ENCODE data around the gene AS3MT. TPM values are rescaled to one million over a fixed set of nuclear protein-coding genes. Genes with fewer than 3 reads are reported as not detected.
A peak's percentile ranks its signal among the peaks of the same experiment; 100 is the strongest.
"Not testable (repeated sequence)": the region's sequence is repeated elsewhere in the genome, so short reads cannot be mapped to it uniquely, and the experiment has no call there.

The AS3MT gene
- total RNA-seq, 3 donors from 2014 or later = 3.7 to 5.6 (median 5.2) TPM

GRCh38 chr10:102845352-102845902 is 23.8 kb upstream of the AS3MT start:
- Histone ChIP-seq H3K27ac (no peak overlapping the region), H3K27me3 (no peaks in the 10 kb centered on the region), H3K36me3 (no peaks in the 10 kb centered on the region), H3K9me3 (no peaks in the 10 kb centered on the region), H3K4me3 (no peak overlapping the region), H3K4me1 (no peaks in the 10 kb centered on the region)
- intact Hi-C loops (cut with DNase I; ENCODE audit: low total_unique reads) = no loop called here
- no peak for DNase-seq (ENCODE audit: low spot score in 2 of 2)
- no peak for TF ChIP-seq CTCF (IDR thresholded peaks at IDR 0.05)
- no peak for TF ChIP-seq POLR2AphosphoS5 (IDR thresholded peaks at IDR 0.05)
- no peak for TF ChIP-seq POLR2A (IDR thresholded peaks at IDR 0.05)

- no peak overlapping the region for H3K27ac ChIP-seq
- H3K9me3 ChIP-seq = no peaks in the 10 kb centered on the region
- H3K4me1 ChIP-seq = no peaks in the 10 kb centered on the region
- H3K36me3 ChIP-seq = no peaks in the 10 kb centered on the region
- H3K4me3 ChIP-seq = no peak overlapping the region
- no peaks in the 10 kb centered on the region for H3K27me3 ChIP-seq
- TF ChIP-seq CTCF (IDR thresholded peaks at IDR 0.05) (no peak), POLR2AphosphoS5 (IDR thresholded peaks at IDR 0.05) (no peak), POLR2A (IDR thresholded peaks at IDR 0.05) (no peak)
- intact Hi-C loops (cut with DNase I; ENCODE audit: low total_unique reads) = no loop called here
- DNase-seq (ENCODE audit: low spot score in 2 of 2) = no peak
Measured at GRCh38 chr10:102850025-102850518, 19.2 kb upstream of the AS3MT start.

GRCh38 chr10:102853237-102853636 is 16.0 kb upstream of the AS3MT start:
- DNase-seq (ENCODE audit: low spot score in 2 of 2); intact Hi-C loops (cut with DNase I; ENCODE audit: low total_unique reads); H3K36me3 ChIP-seq; H3K4me1 ChIP-seq; H3K27me3 ChIP-seq; H3K9me3 ChIP-seq; H3K4me3 ChIP-seq; H3K27ac ChIP-seq: not testable (repeated sequence)

DNA sequence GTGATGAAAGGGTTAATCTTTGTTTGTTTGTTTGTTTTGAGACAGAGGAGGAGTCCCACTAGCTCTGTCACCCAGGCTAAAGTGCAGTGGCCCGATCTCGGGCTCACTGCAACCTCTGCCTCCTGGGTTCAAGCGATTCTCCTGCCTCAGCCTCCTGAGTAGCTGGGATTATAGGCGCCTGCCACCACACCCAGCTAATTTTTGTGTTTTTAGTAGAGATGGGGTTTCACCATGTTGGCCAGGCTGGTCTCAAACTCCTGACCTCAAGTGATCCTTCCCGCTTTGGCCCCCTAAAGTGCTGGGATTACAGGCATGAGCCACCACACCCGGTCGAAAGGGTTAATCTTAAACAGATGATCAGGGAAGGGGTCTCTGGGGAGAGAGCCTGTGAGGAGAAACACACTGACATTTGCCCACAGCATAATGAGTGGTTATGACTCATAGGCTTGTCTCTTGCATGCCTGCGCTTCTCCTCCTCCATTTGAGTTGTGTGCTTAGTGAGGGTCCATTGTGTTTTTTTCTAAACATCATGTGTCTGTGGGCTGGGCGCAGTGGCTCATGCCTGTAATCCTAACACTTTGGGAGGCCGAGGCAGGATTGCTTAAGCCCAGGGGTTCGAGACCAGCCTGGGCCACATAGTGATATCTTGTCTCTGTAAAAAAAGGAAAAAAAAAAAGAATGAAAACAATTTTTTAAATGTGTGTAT is 13.4 kb upstream of the AS3MT start:
- H3K36me3 ChIP-seq; H3K4me1 ChIP-seq; H3K27me3 ChIP-seq; intact Hi-C loops (cut with DNase I; ENCODE audit: low total_unique reads); H3K9me3 ChIP-seq; DNase-seq (ENCODE audit: low spot score in 2 of 2): not testable (repeated sequence)
- Histone ChIP-seq H3K4me3 (peak overlapping the region in 1 of 3 donors; percentile 5), H3K27ac (peak overlapping the region; percentile 59 to 62)
- peak in 2 of 3 donors; percentile 24 to 36 for TF ChIP-seq POLR2AphosphoS5 (IDR thresholded peaks at IDR 0.05)

DNA sequence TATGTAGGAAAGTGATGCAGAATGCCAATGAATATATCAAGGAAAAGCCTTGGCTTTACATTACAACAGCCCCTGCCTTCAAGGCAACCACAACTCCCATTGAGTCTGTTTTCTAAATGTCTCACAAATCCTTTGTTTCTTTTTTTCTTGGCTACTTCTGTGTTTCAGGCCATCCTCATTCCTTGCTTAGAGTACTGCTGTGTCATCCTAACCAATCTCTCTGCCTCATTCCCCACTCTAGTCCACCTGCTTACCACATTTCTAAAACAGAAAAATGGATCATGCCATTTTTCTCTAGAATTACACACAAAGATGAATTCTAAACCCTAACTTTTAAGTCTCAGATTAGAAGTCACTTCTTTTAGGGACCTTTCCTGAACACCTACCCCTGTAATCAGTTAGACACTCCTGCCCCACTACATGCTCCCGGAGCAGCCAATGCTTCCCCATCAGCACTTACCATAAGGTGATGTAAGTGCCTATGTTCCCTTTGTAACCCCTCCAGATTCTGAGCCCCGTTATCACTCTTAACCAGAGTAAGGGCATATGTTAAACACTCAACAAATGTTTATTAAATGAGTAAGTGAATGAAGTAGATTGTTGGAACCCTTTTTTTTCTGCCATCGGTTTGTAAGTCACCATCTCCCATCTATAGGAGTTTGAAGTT is 12.4 kb upstream of the AS3MT start:
- Histone ChIP-seq H3K4me3 (no peak overlapping the region), H3K36me3 (no peaks in the 10 kb centered on the region), H3K27ac (no peak overlapping the region), H3K27me3 (no peaks in the 10 kb centered on the region), H3K9me3 (no peaks in the 10 kb centered on the region), H3K4me1 (peaks cover 0 to 5% of the 10 kb centered on the region in 2 donors)
- no peak for DNase-seq (ENCODE audit: low spot score in 2 of 2)
- intact Hi-C loops (cut with DNase I; ENCODE audit: low total_unique reads) = no loop called here
- TF ChIP-seq CTCF (IDR thresholded peaks at IDR 0.05) (no peak), POLR2AphosphoS5 (IDR thresholded peaks at IDR 0.05) (no peak)

DNA sequence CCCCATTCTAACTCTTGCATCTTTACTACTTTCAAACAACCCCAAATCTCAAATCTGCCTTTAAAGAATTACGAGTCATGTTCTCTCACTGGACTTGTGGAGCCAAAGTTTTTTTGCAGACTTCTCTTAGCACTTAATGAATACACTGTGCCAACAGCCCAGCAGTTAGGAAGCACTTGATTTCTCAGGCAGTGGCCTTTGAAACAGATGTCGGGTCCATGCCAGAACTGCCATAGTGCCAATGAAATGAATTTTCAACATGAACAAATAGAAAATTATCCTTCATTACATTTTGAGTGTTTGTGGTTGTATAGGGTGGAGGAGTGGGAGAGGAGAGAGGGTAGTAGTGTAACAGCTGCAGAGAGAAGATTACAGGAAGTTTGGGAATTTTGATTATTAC is 9.4 kb upstream of the AS3MT start:
- Histone ChIP-seq H3K4me3 (no peak overlapping the region), H3K9me3 (no peaks in the 10 kb centered on the region), H3K36me3 (peaks cover 4% of the 10 kb centered on the region), H3K4me1 (peaks cover 0 to 5% of the 10 kb centered on the region in 2 donors), H3K27me3 (no peaks in the 10 kb centered on the region), H3K27ac (no peak overlapping the region)
- no peak for DNase-seq (ENCODE audit: low spot score in 2 of 2)
- TF ChIP-seq POLR2AphosphoS5 (IDR thresholded peaks at IDR 0.05) = no peak
- no peak for TF ChIP-seq POLR2A (IDR thresholded peaks at IDR 0.05)
- no peak for TF ChIP-seq CTCF (IDR thresholded peaks at IDR 0.05)
- intact Hi-C loops (cut with DNase I; ENCODE audit: low total_unique reads) = no loop called here

Data from breast epithelium (tissue), 4 donors.